Loucy (cell line): Measurements from ENCODE around the gene UPK3A.

Source experiments
- H2AFZ ChIP-seq: fragments of 200-600 bp; sonication (generic); 2 replicates; pipeline ENCODE4 v1.6.0; 2016; ENCODE audit warnings: antibody characterized with exemption, mild to moderate bottlenecking, low read length, moderate library complexity
- H3F3A ChIP-seq: fragments of 200-600 bp; 2 replicates; pipeline ENCODE4 v1.6.0; 2016; ENCODE audit warnings: antibody characterized with exemption, low read depth, mild to moderate bottlenecking
- H3K27me3 ChIP-seq: fragments of 200-600 bp; sonication (generic); 2 replicates; pipeline ENCODE4 v1.6.1; 2014; ENCODE audit warnings: low read length, mild to moderate bottlenecking; ENCODE audit not compliant: insufficient read depth, poor library complexity, severe bottlenecking
- H3K36me3 ChIP-seq: fragments of 200-600 bp; sonication (generic); 2 replicates; pipeline ENCODE4 v1.6.1; 2016; ENCODE audit warnings: low read length; ENCODE audit not compliant: insufficient read depth
- H3K4me1 ChIP-seq: fragments of 200-600 bp; sonication (generic); 2 replicates; pipeline ENCODE4 v1.5.1; 2014; ENCODE audit warnings: low read length, mild to moderate bottlenecking; ENCODE audit not compliant: insufficient read depth, poor library complexity, severe bottlenecking
- H3K4me2 ChIP-seq: fragments of 200-600 bp; sonication (generic); 2 replicates; pipeline ENCODE4 v1.6.0; 2014; ENCODE audit warnings: antibody characterized with exemption, low read length, low read depth, mild to moderate bottlenecking; ENCODE audit not compliant: poor library complexity, severe bottlenecking
- H3K4me3 ChIP-seq: fragments of 200-600 bp; sonication (generic); 2 replicates; pipeline ENCODE4 v1.5.1; 2014; ENCODE audit warnings: low read length, mild to moderate bottlenecking, mixed read lengths; ENCODE audit not compliant: poor library complexity, severe bottlenecking
- H3K79me2 ChIP-seq: fragments of 200-600 bp; sonication (generic); 2 replicates; pipeline ENCODE4 v1.6.1; 2014; ENCODE audit warnings: low read length; ENCODE audit not compliant: insufficient read depth
- H3K9ac ChIP-seq: fragments of 200-600 bp; sonication (generic); 2 replicates; pipeline ENCODE4 v1.6.0; 2014; ENCODE audit warnings: mild to moderate bottlenecking, low read depth, low read length, moderate library complexity; ENCODE audit not compliant: poor library complexity, severe bottlenecking
- H3K9me2 ChIP-seq: fragments of 200-600 bp; sonication (generic); replicated peaks from 2 replicates; pipeline ENCODE4 v1.6.1; 2016; ENCODE audit warnings: low read depth, low read length, mixed read lengths
- H3K9me3 ChIP-seq: fragments of 200-600 bp; sonication (generic); 2 replicates; pipeline ENCODE4 v1.6.1; 2014; ENCODE audit warnings: mild to moderate bottlenecking, antibody characterized with exemption, low read length, low read depth; ENCODE audit not compliant: insufficient read depth
- H4K20me1 ChIP-seq: fragments of 200-600 bp; sonication (generic); 2 replicates; pipeline ENCODE4 v1.6.0; 2014; ENCODE audit warnings: antibody characterized with exemption, low read length, mild to moderate bottlenecking; ENCODE audit not compliant: insufficient read depth, poor library complexity, severe bottlenecking
- EZH2phosphoT487 ChIP-seq: fragments of 200-600 bp; IDR thresholded peaks from 2 replicates; pipeline ENCODE4 v1.6.1; 2018; ENCODE audit warnings: antibody characterized with exemption, mild to moderate bottlenecking, moderate library complexity, borderline replicate concordance
- TF ChIP-seq, protein P1 (sequence below): fragments of 200-600 bp; sonication (generic); conservative IDR thresholded peaks from 2 replicates; pipeline ENCODE4 v1.5.1; 2014; ENCODE audit warnings: mild to moderate bottlenecking, antibody characterized with exemption, low read length

UPK3A gene

DNA sequence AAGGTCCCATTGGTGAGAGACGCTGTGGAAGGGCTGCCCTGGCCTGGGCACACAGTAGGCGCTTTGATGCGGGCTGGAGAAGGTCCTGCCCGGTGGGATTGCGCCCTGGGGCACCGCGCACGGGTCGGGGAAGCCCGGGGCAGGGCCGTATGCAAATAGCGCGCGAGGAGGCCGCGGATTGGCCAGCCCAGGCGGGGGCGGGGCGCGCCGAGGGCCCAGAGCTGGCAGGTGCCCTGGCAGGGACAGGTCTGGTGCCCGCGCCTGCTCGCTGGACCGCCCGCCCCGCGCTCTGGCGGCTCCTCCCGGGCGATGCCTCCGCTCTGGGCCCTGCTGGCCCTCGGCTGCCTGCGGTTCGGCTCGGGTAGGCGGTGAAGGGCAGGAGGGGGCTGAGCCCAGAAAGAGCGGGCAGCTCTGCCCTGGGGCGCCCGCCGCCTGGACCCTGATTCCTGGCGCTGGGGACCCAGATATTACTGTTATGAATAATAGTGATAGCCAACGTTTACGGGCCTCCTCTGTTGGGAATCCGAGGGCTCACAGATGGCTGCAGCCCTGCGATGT is at the start of gene UPK3A:
Gene UPK3A (plus strand): TSS at position 245 of the 558 bp plus-strand sequence. CDS start 65 bp downstream, at position 310.
- H4K20me1 ChIP-seq, result no peaks in the 10 kb centered on the region
- no peaks in the 10 kb centered on the region for H3K9me2 ChIP-seq
- no peak within 1 kb of the TSS for H2AFZ ChIP-seq
- H3K27me3 ChIP-seq, result no peaks in the 10 kb centered on the region
- no peaks in the 10 kb centered on the region for H3K36me3 ChIP-seq
- H3K4me1 ChIP-seq, result no peaks in the 10 kb centered on the region
- TF ChIP-seq, protein P1, sequence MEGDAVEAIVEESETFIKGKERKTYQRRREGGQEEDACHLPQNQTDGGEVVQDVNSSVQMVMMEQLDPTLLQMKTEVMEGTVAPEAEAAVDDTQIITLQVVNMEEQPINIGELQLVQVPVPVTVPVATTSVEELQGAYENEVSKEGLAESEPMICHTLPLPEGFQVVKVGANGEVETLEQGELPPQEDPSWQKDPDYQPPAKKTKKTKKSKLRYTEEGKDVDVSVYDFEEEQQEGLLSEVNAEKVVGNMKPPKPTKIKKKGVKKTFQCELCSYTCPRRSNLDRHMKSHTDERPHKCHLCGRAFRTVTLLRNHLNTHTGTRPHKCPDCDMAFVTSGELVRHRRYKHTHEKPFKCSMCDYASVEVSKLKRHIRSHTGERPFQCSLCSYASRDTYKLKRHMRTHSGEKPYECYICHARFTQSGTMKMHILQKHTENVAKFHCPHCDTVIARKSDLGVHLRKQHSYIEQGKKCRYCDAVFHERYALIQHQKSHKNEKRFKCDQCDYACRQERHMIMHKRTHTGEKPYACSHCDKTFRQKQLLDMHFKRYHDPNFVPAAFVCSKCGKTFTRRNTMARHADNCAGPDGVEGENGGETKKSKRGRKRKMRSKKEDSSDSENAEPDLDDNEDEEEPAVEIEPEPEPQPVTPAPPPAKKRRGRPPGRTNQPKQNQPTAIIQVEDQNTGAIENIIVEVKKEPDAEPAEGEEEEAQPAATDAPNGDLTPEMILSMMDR, result no peak
- TF ChIP-seq EZH2phosphoT487, result no peak
- no peaks in the 10 kb centered on the region for H3K79me2 ChIP-seq
- H3K9ac ChIP-seq, result no peak within 1 kb of the TSS
- H3F3A ChIP-seq, result no peaks in the 10 kb centered on the region
- no peak within 1 kb of the TSS for H3K4me2 ChIP-seq
- no peak within 1 kb of the TSS for H3K4me3 ChIP-seq
- no peaks in the 10 kb centered on the region for H3K9me3 ChIP-seq

DNA sequence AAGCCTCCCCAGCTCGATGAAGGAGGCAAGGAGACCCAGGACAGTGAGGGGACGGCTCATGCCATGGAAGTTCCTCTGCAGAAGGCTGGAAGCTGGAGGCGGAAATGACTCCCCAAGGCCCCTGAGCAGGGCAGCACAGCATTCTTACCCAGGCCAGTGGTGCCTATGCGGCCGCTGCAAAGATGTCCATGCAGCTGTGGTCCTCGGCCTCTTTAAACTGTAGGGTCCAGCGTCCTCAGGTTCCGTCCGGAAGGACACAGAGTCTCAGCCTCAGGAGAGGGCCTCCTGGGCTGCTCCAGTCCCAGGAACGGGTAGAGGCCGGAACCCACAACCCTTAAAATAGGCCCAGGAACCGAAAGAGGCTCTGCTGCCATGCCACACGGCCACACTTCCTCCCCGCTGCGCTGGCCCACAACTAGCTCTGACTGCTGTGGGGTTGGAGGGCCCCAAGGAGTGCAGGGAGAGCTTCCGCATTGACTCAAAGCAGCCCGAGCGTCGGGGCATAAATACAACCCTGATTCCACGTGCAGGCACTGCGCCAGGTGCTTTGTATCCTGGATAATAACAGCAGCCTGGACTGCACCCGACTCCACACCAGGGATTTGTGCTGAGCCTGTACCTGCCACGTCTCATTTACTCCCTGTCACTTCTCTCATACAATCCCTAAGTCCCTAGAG is 49.5 kb upstream of the UPK3A start:
- Histone ChIP-seq H3K36me3 (no peaks in the 10 kb centered on the region), H3K9me2 (no peaks in the 10 kb centered on the region), H4K20me1 (peaks cover 9% of the 10 kb centered on the region), H3K4me3 (no peak overlapping the region), H3F3A (no peaks in the 10 kb centered on the region), H3K9me3 (no peaks in the 10 kb centered on the region), H2AFZ (no peak overlapping the region), H3K79me2 (peaks cover 5% of the 10 kb centered on the region), H3K4me1 (peaks cover 10% of the 10 kb centered on the region), H3K4me2 (no peak overlapping the region), H3K27me3 (no peaks in the 10 kb centered on the region), H3K9ac (no peak overlapping the region)
- no peak for TF ChIP-seq EZH2phosphoT487
- TF ChIP-seq, protein P1, result no peak

DNA sequence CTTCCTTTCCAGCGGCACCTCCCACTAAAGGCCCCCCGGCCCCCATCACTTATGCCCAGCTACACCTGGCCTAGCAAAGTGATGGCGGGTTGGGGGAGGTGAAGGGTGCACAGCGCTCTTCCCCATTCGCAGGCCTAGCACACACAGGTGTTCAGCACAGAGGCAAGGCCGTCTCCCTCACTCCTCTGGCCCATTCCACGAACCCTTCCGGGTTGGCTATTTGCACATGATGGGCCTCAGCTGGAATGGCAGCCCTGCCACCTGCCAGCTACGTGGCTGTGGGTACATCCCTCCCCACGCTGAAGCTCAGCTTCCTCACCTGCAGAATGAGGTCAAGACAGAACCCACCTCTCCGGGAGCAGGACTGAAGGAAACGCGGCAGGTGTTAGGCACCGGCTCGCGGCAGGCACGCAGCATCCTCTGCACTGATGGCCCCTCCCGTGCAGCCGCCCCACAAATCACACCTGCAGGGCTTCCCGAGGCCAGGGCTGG is 48.9 kb upstream of the UPK3A start:
- no peak overlapping the region for H2AFZ ChIP-seq
- no peak overlapping the region for H3K4me3 ChIP-seq

More for the DNA sequence above, 48.9 kb upstream of the UPK3A start:
- Histone ChIP-seq H4K20me1 (peaks cover 9% of the 10 kb centered on the region), H3K4me2 (no peak overlapping the region), H3K9me3 (no peaks in the 10 kb centered on the region), H3F3A (no peaks in the 10 kb centered on the region), H3K27me3 (no peaks in the 10 kb centered on the region), H3K79me2 (peaks cover 6% of the 10 kb centered on the region), H3K9me2 (no peaks in the 10 kb centered on the region), H3K9ac (no peak overlapping the region), H3K4me1 (peaks cover 11% of the 10 kb centered on the region), H3K36me3 (no peaks in the 10 kb centered on the region)
- TF ChIP-seq EZH2phosphoT487, result no peak
